HG02852 (cell line): ENCODE measurements around the gene VWA2.
A peak's percentile ranks its signal among the peaks of the same experiment; 100 is the strongest.

ENCODE experiments used
- ATAC-seq: cut with Tn5 transposase; IDR thresholded peaks from one replicate; pipeline ENCODE4 v1.9.1; 2021; ENCODE audit warnings: mild to moderate bottlenecking, moderate library complexity; ENCODE audit not compliant: unreplicated experiment

The VWA2 gene

GRCh38 chr10:114337510-114338462 is 98.7 kb downstream of the VWA2 start:
- ATAC-seq = peak; percentile 75

- ATAC-seq = no peak
Measured at GRCh38 chr10:114340816-114341215, 101.8 kb downstream of the VWA2 start.
